ENCODE results near the gene HOPX.
"Not testable (repeated sequence)": the region's sequence is repeated elsewhere in the genome, so short reads cannot be mapped to it uniquely, and the experiment has no call there.

The HOPX gene

GRCh38 chr4:56674984-56675383 lies 6.1 kb downstream of the HOPX start:
- WGBS, 2 experiments: 95 to 97% methylated on average over 3 of the region's 3 CpGs
- H3K27ac ChIP-seq (ENCODE audit: insufficient read depth, low read depth, low read length, poor library complexity, severe bottlenecking): no peak overlapping the region

GRCh38 chr4:56671860-56672259 lies 9.2 kb downstream of the HOPX start:
- 87 to 98% methylated on average over 2 of the region's 2 CpGs for WGBS, 2 experiments
- Histone ChIP-seq H3K4me3 (ENCODE audit: insufficient read depth, low read depth, low read length) (no peak overlapping the region), H3K9me3 (ENCODE audit: control insufficient read depth, low read length) (no peaks in the 10 kb centered on the region), H3K27ac (ENCODE audit: insufficient read depth, low read depth, low read length, poor library complexity, severe bottlenecking) (no peak overlapping the region), H3K4me1 (ENCODE audit: control insufficient read depth, insufficient read depth, low read length) (no peaks in the 10 kb centered on the region), H3K36me3 (ENCODE audit: control insufficient read depth, insufficient read depth, low read length) (no peaks in the 10 kb centered on the region), H3K27me3 (ENCODE audit: control insufficient read depth, insufficient read depth, low read length, poor library complexity, severe bottlenecking) (no peaks in the 10 kb centered on the region)

More at GRCh38 chr4:56674984-56675383, 6.1 kb downstream of the HOPX start:
- Histone ChIP-seq H3K27me3 (ENCODE audit: control insufficient read depth, insufficient read depth, low read length, poor library complexity, severe bottlenecking) (no peaks in the 10 kb centered on the region), H3K9me3 (ENCODE audit: control insufficient read depth, low read length) (no peaks in the 10 kb centered on the region), H3K36me3 (ENCODE audit: control insufficient read depth, insufficient read depth, low read length) (no peaks in the 10 kb centered on the region), H3K4me3 (ENCODE audit: insufficient read depth, low read depth, low read length) (no peak overlapping the region), H3K4me1 (ENCODE audit: control insufficient read depth, insufficient read depth, low read length) (no peaks in the 10 kb centered on the region)

GRCh38 chr4:56671373-56671772 lies 9.7 kb downstream of the HOPX start:
- H3K9me3 ChIP-seq (ENCODE audit: control insufficient read depth, low read length): no peaks in the 10 kb centered on the region
- no peaks in the 10 kb centered on the region for H3K36me3 ChIP-seq (ENCODE audit: control insufficient read depth, insufficient read depth, low read length)
- no peak overlapping the region for H3K4me3 ChIP-seq (ENCODE audit: insufficient read depth, low read depth, low read length)
- no peaks in the 10 kb centered on the region for H3K27me3 ChIP-seq (ENCODE audit: control insufficient read depth, insufficient read depth, low read length, poor library complexity, severe bottlenecking)
- H3K27ac ChIP-seq (ENCODE audit: insufficient read depth, low read depth, low read length, poor library complexity, severe bottlenecking): no peak overlapping the region
- 94 to 97% methylated on average over 1 of the region's 1 CpG for WGBS, 2 experiments
- H3K4me1 ChIP-seq (ENCODE audit: control insufficient read depth, insufficient read depth, low read length): no peaks in the 10 kb centered on the region

- Histone ChIP-seq H3K27ac (ENCODE audit: insufficient read depth, low read depth, low read length, poor library complexity, severe bottlenecking) (no peak overlapping the region), H3K4me3 (ENCODE audit: insufficient read depth, low read depth, low read length) (no peak overlapping the region), H3K27me3 (ENCODE audit: control insufficient read depth, insufficient read depth, low read length, poor library complexity, severe bottlenecking) (no peaks in the 10 kb centered on the region), H3K4me1 (ENCODE audit: control insufficient read depth, insufficient read depth, low read length) (no peaks in the 10 kb centered on the region), H3K9me3 (ENCODE audit: control insufficient read depth, low read length) (no peaks in the 10 kb centered on the region), H3K36me3 (ENCODE audit: control insufficient read depth, insufficient read depth, low read length) (no peaks in the 10 kb centered on the region)
- WGBS, 2 experiments: 91 to 93% methylated on average over 4 of the region's 4 CpGs
Measured at GRCh38 chr4:56668267-56668666, 12.8 kb downstream of the HOPX start.

- H3K9me3 ChIP-seq (ENCODE audit: control insufficient read depth, low read length); H3K4me3 ChIP-seq (ENCODE audit: insufficient read depth, low read depth, low read length); H3K27ac ChIP-seq (ENCODE audit: insufficient read depth, low read depth, low read length, poor library complexity, severe bottlenecking); H3K27me3 ChIP-seq (ENCODE audit: control insufficient read depth, insufficient read depth, low read length, poor library complexity, severe bottlenecking); H3K4me1 ChIP-seq (ENCODE audit: control insufficient read depth, insufficient read depth, low read length); H3K36me3 ChIP-seq (ENCODE audit: control insufficient read depth, insufficient read depth, low read length): not testable (repeated sequence)
- no CpG with 5 or more reads among the region's 1 CpG for WGBS, 2 experiments
Measured at GRCh38 chr4:56667396-56667795, 13.7 kb downstream of the HOPX start.

- no peak overlapping the region for H3K27ac ChIP-seq (ENCODE audit: insufficient read depth, low read depth, low read length, poor library complexity, severe bottlenecking)
- no peaks in the 10 kb centered on the region for H3K27me3 ChIP-seq (ENCODE audit: control insufficient read depth, insufficient read depth, low read length, poor library complexity, severe bottlenecking)
- no peaks in the 10 kb centered on the region for H3K4me1 ChIP-seq (ENCODE audit: control insufficient read depth, insufficient read depth, low read length)
- no peak overlapping the region for H3K4me3 ChIP-seq (ENCODE audit: insufficient read depth, low read depth, low read length)
- 88 to 92% methylated on average over 2 of the region's 2 CpGs for WGBS, 2 experiments
- H3K36me3 ChIP-seq (ENCODE audit: control insufficient read depth, insufficient read depth, low read length): no peaks in the 10 kb centered on the region
- H3K9me3 ChIP-seq (ENCODE audit: control insufficient read depth, low read length): no peaks in the 10 kb centered on the region
Measured at GRCh38 chr4:56666279-56666678, 14.8 kb downstream of the HOPX start.

GRCh38 chr4:56665781-56666180 lies 15.3 kb downstream of the HOPX start:
- Histone ChIP-seq H3K4me1 (ENCODE audit: control insufficient read depth, insufficient read depth, low read length) (no peaks in the 10 kb centered on the region), H3K9me3 (ENCODE audit: control insufficient read depth, low read length) (no peaks in the 10 kb centered on the region), H3K27me3 (ENCODE audit: control insufficient read depth, insufficient read depth, low read length, poor library complexity, severe bottlenecking) (no peaks in the 10 kb centered on the region), H3K4me3 (ENCODE audit: insufficient read depth, low read depth, low read length) (no peak overlapping the region), H3K27ac (ENCODE audit: insufficient read depth, low read depth, low read length, poor library complexity, severe bottlenecking) (no peak overlapping the region), H3K36me3 (ENCODE audit: control insufficient read depth, insufficient read depth, low read length) (no peaks in the 10 kb centered on the region)
- 91 to 94% methylated on average over 5 of the region's 5 CpGs for WGBS, 2 experiments

GRCh38 chr4:56662782-56663468 lies 18.2 kb downstream of the HOPX start:
- H3K27me3 ChIP-seq (ENCODE audit: control insufficient read depth, insufficient read depth, low read length, poor library complexity, severe bottlenecking): peaks cover 15% of the 10 kb centered on the region
- no peaks in the 10 kb centered on the region for H3K36me3 ChIP-seq (ENCODE audit: control insufficient read depth, insufficient read depth, low read length)
- 56 to 62% methylated on average over 3 of the region's 3 CpGs for WGBS, 2 experiments
- H3K9me3 ChIP-seq (ENCODE audit: control insufficient read depth, low read length): no peaks in the 10 kb centered on the region
- no peak overlapping the region for H3K4me3 ChIP-seq (ENCODE audit: insufficient read depth, low read depth, low read length)
- no peak overlapping the region for H3K27ac ChIP-seq (ENCODE audit: insufficient read depth, low read depth, low read length, poor library complexity, severe bottlenecking)
- no peaks in the 10 kb centered on the region for H3K4me1 ChIP-seq (ENCODE audit: control insufficient read depth, insufficient read depth, low read length)

GRCh38 chr4:56659946-56660345 lies 21.1 kb downstream of the HOPX start:
- Histone ChIP-seq H3K4me3 (ENCODE audit: insufficient read depth, low read depth, low read length) (no peak overlapping the region), H3K27me3 (ENCODE audit: control insufficient read depth, insufficient read depth, low read length, poor library complexity, severe bottlenecking) (peaks cover 44% of the 10 kb centered on the region)
- 40% methylated on average over 1 of the region's 1 CpG; no CpG with 5 or more reads in 1 of the 2 experiments for WGBS, 2 experiments

GRCh38 chr4:56658528-56658927 lies 22.6 kb downstream of the HOPX start:
- Histone ChIP-seq H3K27ac (ENCODE audit: insufficient read depth, low read depth, low read length, poor library complexity, severe bottlenecking) (no peak overlapping the region), H3K27me3 (ENCODE audit: control insufficient read depth, insufficient read depth, low read length, poor library complexity, severe bottlenecking) (peaks cover 58% of the 10 kb centered on the region)
- whole genome bisulfite sequencing, 2 experiments: 89 to 98% methylated on average over 2 to 3 of the region's 3 CpGs

More at GRCh38 chr4:56659946-56660345, 21.1 kb downstream of the HOPX start:
- Histone ChIP-seq H3K27ac (ENCODE audit: insufficient read depth, low read depth, low read length, poor library complexity, severe bottlenecking) (no peak overlapping the region), H3K4me1 (ENCODE audit: control insufficient read depth, insufficient read depth, low read length) (peaks cover 7% of the 10 kb centered on the region), H3K36me3 (ENCODE audit: control insufficient read depth, insufficient read depth, low read length) (no peaks in the 10 kb centered on the region), H3K9me3 (ENCODE audit: control insufficient read depth, low read length) (no peaks in the 10 kb centered on the region)

More at GRCh38 chr4:56658528-56658927, 22.6 kb downstream of the HOPX start:
- Histone ChIP-seq H3K4me3 (ENCODE audit: insufficient read depth, low read depth, low read length) (no peak overlapping the region), H3K36me3 (ENCODE audit: control insufficient read depth, insufficient read depth, low read length) (no peaks in the 10 kb centered on the region), H3K4me1 (ENCODE audit: control insufficient read depth, insufficient read depth, low read length) (peaks cover 7% of the 10 kb centered on the region), H3K9me3 (ENCODE audit: control insufficient read depth, low read length) (no peaks in the 10 kb centered on the region)

Measured in ectodermal cell (in vitro differentiated cells).